Fibroblast of the aortic adventitia (primary cell): ENCODE data around the gene CPEB4. TPM values are rescaled to one million over a fixed set of nuclear protein-coding genes. Genes with fewer than 3 reads are reported as not detected.

Experiments used
- DNase-seq: peaks from one replicate; pipeline ENCODE4 v3.0.0-alpha.2; 2010; ENCODE audit warnings: low read depth
- H3K4me3 ChIP-seq: 2 replicates; pipeline ENCODE4 v1.5.1; 2011; ENCODE audit warnings: low read depth, mild to moderate bottlenecking, control low read depth, low read length, moderate library complexity
- total RNA-seq: library from RNA; depleted of rRNA; stranded (reverse); fragments of >200 nt; gene quantifications from 2 replicates; pipeline ENCODE4 v1.2.3, GENCODE V29; 2012; ENCODE audit warnings: low replicate concordance
- TF ChIP-seq, protein P1 (sequence below): IDR thresholded peaks from 2 replicates; pipeline ENCODE4 v1.5.1; 2011; ENCODE audit warnings: mild to moderate bottlenecking, low read length, control low read depth, inconsistent platforms; ENCODE audit not compliant: insufficient read depth

The CPEB4 gene
- total RNA-seq, 1 donor: 24.4 TPM

DNA sequence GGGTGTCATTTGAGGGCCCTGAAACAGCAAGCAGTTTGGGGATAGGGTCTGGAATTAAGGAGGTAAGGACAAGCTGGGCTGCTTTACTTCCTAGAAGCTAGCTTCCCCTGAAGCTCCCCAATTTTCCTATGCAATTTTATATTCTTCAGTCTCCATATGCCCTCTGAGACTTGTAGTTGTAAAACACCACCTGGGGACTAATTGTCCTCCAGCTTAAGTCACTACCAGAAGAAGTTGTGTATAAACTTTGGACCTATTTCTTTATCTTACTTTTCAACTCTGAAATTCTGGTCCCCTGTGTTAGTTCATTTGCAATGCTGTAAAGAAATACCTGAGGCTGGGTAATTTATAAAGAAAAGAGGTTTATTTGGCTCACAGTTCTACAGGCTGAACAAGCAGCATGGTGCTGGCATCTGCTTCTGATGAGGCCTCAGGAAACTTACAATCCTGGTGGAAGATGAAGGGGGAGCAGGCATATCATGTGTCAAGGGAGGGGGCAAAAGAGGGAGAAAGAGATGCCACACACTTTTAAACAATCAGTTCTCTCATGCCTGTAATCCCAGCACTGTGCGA is 41.1 kb upstream of the CPEB4 start:
- H3K4me3 ChIP-seq: no peak overlapping the region
- DNase-seq: no peak

DNA sequence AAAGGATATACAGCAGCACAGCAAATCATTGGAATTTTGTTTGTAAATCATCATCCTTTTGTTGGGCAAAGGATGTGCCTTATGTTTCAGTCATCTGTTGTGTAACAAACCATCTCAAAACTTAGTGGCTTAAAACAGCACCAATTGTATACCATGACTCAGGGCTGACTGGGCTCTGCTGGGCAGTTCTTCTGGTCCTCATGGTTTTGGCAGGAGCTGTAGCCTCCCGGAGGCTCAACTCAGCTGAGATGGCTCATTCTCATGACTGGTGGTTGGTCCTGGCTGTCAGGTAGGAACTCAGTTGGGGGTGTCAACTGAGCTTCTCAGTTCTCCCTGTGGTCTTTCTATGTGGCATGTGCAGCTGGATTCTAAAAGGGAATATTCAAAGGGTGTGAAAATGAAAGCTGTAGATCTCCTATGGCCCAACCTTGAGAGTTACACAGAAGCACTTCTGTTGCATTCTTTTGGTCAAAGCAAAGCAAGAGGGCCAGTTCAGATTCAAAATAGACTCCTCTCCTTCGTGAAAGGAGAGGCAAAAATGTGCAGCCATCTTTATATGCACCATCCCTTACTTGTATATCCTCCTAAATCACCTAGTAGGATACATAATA is 39.1 kb upstream of the CPEB4 start:
- DNase-seq: no peak
- TF ChIP-seq, protein P1, sequence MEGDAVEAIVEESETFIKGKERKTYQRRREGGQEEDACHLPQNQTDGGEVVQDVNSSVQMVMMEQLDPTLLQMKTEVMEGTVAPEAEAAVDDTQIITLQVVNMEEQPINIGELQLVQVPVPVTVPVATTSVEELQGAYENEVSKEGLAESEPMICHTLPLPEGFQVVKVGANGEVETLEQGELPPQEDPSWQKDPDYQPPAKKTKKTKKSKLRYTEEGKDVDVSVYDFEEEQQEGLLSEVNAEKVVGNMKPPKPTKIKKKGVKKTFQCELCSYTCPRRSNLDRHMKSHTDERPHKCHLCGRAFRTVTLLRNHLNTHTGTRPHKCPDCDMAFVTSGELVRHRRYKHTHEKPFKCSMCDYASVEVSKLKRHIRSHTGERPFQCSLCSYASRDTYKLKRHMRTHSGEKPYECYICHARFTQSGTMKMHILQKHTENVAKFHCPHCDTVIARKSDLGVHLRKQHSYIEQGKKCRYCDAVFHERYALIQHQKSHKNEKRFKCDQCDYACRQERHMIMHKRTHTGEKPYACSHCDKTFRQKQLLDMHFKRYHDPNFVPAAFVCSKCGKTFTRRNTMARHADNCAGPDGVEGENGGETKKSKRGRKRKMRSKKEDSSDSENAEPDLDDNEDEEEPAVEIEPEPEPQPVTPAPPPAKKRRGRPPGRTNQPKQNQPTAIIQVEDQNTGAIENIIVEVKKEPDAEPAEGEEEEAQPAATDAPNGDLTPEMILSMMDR: no peak
- H3K4me3 ChIP-seq: no peak overlapping the region

More for the DNA sequence above, 41.1 kb upstream of the CPEB4 start:
- TF ChIP-seq, protein P1: no peak

DNA sequence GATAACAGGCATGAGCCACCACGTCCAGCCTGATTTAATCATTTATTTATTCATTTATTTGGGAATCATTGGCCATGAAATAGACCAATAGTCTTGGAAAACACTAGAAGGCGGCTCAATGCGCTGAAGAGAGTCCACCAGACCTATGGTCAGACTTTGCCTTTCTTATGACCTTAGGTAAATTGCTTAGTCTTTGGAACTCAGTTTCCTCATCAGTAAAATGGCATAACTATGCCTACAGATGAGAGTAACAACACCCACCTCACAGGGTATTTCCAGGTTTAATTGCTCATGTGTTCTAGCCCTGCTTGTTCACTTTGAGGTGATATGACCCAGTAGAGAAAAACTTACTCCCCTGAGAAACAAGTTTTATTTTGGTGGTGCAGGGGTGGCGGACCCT is 38.2 kb upstream of the CPEB4 start:
- DNase-seq: no peak
- TF ChIP-seq, protein P1: no peak

DNA sequence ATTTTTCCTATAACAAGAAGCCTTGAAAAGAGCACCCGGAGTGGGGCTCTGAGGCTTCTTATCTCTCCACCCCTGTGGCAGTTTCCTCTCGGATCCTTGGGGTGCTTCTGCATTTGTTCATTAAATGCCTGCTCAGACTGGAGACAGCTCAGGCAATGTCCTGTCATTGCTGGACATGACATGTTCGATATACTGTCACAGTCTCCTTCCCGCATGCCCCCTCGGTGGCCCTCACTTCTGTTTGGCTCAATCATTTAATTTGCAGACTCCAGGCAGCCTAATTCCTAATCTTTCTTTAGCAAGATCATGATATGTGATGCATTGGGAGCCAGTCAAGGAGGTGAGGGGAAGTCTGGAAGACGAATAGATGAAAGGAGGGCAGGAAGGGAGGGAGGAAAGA is 37.5 kb upstream of the CPEB4 start:
- TF ChIP-seq, protein P1: no peak
- H3K4me3 ChIP-seq: no peak overlapping the region
- DNase-seq: no peak

More for the DNA sequence above, 38.2 kb upstream of the CPEB4 start:
- no peak overlapping the region for H3K4me3 ChIP-seq

DNA sequence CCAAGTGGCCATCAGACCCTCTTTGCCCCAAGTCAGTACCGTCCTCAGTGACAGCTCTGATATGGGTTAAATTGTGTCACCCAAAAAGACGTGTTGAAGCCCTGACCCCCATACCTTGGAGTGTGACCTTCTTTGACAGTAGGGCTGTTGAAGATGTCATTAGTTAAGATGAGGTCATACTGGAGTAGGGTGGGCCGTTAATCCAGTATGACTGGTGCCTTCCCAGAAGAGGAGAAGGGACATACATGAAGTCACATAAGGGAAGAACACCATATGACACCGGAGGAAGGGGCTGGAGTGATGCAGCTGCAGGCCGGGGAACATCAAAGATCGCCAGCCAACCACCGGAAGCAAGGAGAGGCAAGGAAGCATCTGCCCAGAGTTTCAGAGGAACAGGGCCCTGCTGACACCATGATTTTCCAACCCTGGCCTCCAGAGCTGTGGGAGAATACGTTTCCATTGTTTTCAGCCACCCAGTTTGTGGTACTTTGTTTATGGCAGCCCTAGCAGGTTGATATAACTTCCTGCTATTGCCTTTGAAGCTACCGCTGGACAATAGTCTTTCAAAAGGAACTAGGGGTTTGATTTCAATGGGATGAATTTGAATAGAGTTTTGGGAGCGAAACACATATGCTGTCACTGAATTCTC is 36.4 kb upstream of the CPEB4 start:
- TF ChIP-seq, protein P1: no peak
- no peak overlapping the region for H3K4me3 ChIP-seq
- no peak for DNase-seq

DNA sequence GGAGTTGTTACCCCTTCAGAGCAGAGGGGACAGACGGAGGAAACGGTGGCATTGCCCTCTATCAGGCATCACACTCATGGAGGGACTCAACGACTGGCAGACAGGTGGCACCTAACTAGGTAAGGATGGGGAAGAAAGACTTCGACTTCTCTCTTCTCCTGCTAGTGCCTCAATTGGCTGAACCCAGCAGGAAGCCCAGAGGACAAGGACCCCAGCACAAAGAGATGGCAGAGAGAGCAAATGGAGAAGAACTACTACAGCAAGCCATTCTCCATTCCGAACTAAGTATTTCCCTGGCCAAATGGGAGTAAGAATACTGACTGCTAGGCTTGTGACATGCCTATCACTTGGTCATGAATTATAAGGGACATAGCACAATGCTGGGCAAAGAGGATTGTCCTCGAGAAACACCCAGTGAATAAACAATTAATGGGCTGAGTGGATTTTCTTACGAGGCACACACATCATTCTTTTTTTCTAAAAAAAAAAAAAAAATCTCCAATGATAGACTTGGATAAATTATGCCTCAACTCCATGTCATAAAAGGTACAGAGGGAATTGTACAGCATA is 35.3 kb upstream of the CPEB4 start:
- no peak overlapping the region for H3K4me3 ChIP-seq
- TF ChIP-seq, protein P1: no peak
- DNase-seq: no peak
